Stomach (tissue), 9 donors: ENCODE results near the gene PRDM7. TPM values are rescaled to one million over a fixed set of nuclear protein-coding genes. Genes with fewer than 3 reads are reported as not detected.
"Not testable (repeated sequence)": the region's sequence is repeated elsewhere in the genome, so short reads cannot be mapped to it uniquely, and the experiment has no call there.

Experiments
- DNase-seq, 2 donors: peaks; one replicate each; pipeline versions ENCODE4 v3.0.0 to v3.0.0-alpha.2; 2013 to 2019
- H3K27ac ChIP-seq, 5 donors: fragments of 200-600 bp in 4 of 5; sonication (generic) in 4 of 5; one replicate each; pipeline ENCODE4 v1.5.1; 2013 to 2019; ENCODE audit warnings: mild to moderate bottlenecking in 1 of 5, moderate library complexity in 1 of 5
- H3K27me3 ChIP-seq, 3 donors: fragments of 200-600 bp; sonication (generic); one replicate each; pipeline ENCODE4 v1.5.1; 2017 to 2019; ENCODE audit warnings: mixed run types in 1 of 3
- H3K36me3 ChIP-seq, 4 donors: fragments of 200-600 bp; sonication (generic); 1 replicate in 3 of 4; 2 replicates in 1 of 4; pipeline ENCODE4 v1.5.1; 2016 to 2019
- H3K4me1 ChIP-seq, 4 donors: fragments of 200-600 bp; sonication (generic); one replicate each; pipeline ENCODE4 v1.5.1; 2016 to 2019
- H3K4me3 ChIP-seq, 4 donors: fragments of 200-600 bp; sonication (generic) in 3 of 4; one replicate each; pipeline ENCODE4 v1.5.1; 2016 to 2019; ENCODE audit warnings: mild to moderate bottlenecking in 1 of 4
- H3K9me3 ChIP-seq, 4 donors: fragments of 200-600 bp; sonication (generic); one replicate each; pipeline ENCODE4 v1.5.1; 2016 to 2019
- EP300 ChIP-seq: sonication (generic); formaldehyde crosslinking; IDR thresholded peaks from one replicate; pipeline ENCODE4 v1.6.1; 2017; ENCODE audit warnings: antibody characterized with exemption
- POLR2A ChIP-seq, 4 donors: fragments of 450-650 bp; IDR thresholded peaks; one replicate each; pipeline ENCODE4 v1.6.1; 2016; ENCODE audit warnings: antibody characterized with exemption in 4 of 4, control low read depth in 2 of 4, mild to moderate bottlenecking in 1 of 4, moderate library complexity in 1 of 4
- POLR2AphosphoS5 ChIP-seq, 3 donors: sonication (generic); formaldehyde crosslinking; IDR thresholded peaks; one replicate each; pipeline ENCODE4 v1.6.1; 2016; ENCODE audit warnings: antibody characterized with exemption in 3 of 3
- WGBS, 5 donors: extraction: QIAGEN DNeasy Blood & Tissue Kit in 3 of 5; methylation state at CpG; one replicate each; pipeline versions ENCODE4 v1.1.5 to v1.1.7; 2013 to 2018; 5-methylcytosine and 5-hydroxymethylcytosine counted together
- intact Hi-C: fragments of 100-400 bp; cut with DNase I; formaldehyde crosslinking; loops from one replicate; pipeline ENCODE4 v1.15.1; 2023; ENCODE audit warnings: low total_unique reads
- polyA plus RNA-seq, 3 donors: library from polyadenylated mRNA; stranded (reverse); fragments of 200-250 nt; gene quantifications; one replicate each; pipeline ENCODE4 v1.2.3, GENCODE V29; 2013
- total RNA-seq, 5 donors: library from RNA; depleted of rRNA; stranded (reverse); fragments of >200 nt; gene quantifications; one replicate each; pipeline versions ENCODE4 v1.1.0 to v1.2.3, GENCODE V29; 2014 to 2016
- TF ChIP-seq, protein P1 (sequence below), 7 experiments: fragments of 450-650 bp in 4 of 7; fragments of 200-600 bp in 3 of 7; sonication (generic) in 3 of 7; IDR thresholded peaks; one replicate each; pipeline ENCODE4 v1.5.1; 2016 to 2019; ENCODE audit warnings: antibody characterized with exemption in 7 of 7, control low read depth in 2 of 7, mild to moderate bottlenecking in 1 of 7
- donor health status: healthy with polysubstance abuse.
- donor health status: Bipolar disorder and iron deficiency.
- donor health status: healthy.

The PRDM7 gene
- total and polyA plus RNA-seq, 8 donors, result not detected

DNA sequence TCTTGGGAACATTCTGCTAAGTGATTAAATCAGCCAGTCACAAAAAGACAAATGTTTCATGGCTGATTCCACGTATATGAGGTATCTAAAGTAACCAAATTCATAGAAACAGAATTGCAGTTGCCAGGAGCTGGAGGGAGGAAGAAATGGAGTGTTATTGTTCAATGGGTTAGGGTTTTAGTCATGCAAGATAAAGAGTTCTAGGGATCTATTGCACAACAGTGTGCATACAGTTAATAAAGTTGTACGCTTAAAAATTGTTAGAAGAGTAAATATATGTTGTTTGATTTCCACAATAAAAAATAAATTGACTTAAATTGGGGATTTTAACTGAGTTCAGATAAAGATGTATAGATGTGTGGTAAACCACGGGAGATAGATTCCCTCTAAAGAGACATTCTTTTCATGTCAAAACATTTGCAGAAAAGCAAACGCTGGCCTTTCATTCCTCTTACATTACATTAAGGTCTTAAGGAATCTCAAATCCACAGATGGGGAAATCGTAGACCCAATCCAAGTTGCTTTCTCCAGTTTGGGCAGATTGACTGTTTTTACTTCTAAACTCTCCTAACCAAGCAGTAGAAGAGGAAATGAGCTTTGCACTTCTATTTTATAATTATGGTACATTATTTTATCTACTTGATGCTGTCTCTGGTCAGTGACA is 4.6 kb downstream of the PRDM7 start:
- peaks cover 0 to 5% (median 0%) of the 10 kb centered on the region in 3 donors for H3K27me3 ChIP-seq
- no peak for DNase-seq
- no peaks in the 10 kb centered on the region for H3K9me3 ChIP-seq
- WGBS, 5 donors, result 38 to 55% (median 42%) methylated on average over 5 of the region's 5 CpGs
- intact Hi-C loops, result no loop called here
- peaks cover 0 to 10% (median 7%) of the 10 kb centered on the region in 4 donors for H3K4me1 ChIP-seq
- TF ChIP-seq EP300 (no peak), POLR2AphosphoS5 (IDR thresholded peaks at IDR 0.05) (no peak), POLR2A (IDR thresholded peaks at IDR 0.05) (no peak)
- TF ChIP-seq, protein P1, sequence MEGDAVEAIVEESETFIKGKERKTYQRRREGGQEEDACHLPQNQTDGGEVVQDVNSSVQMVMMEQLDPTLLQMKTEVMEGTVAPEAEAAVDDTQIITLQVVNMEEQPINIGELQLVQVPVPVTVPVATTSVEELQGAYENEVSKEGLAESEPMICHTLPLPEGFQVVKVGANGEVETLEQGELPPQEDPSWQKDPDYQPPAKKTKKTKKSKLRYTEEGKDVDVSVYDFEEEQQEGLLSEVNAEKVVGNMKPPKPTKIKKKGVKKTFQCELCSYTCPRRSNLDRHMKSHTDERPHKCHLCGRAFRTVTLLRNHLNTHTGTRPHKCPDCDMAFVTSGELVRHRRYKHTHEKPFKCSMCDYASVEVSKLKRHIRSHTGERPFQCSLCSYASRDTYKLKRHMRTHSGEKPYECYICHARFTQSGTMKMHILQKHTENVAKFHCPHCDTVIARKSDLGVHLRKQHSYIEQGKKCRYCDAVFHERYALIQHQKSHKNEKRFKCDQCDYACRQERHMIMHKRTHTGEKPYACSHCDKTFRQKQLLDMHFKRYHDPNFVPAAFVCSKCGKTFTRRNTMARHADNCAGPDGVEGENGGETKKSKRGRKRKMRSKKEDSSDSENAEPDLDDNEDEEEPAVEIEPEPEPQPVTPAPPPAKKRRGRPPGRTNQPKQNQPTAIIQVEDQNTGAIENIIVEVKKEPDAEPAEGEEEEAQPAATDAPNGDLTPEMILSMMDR (IDR thresholded peaks at IDR 0.05), result no peak
- H3K36me3 ChIP-seq, result no peaks in the 10 kb centered on the region
- no peak overlapping the region for H3K4me3 ChIP-seq
- H3K27ac ChIP-seq, result no peak overlapping the region

DNA sequence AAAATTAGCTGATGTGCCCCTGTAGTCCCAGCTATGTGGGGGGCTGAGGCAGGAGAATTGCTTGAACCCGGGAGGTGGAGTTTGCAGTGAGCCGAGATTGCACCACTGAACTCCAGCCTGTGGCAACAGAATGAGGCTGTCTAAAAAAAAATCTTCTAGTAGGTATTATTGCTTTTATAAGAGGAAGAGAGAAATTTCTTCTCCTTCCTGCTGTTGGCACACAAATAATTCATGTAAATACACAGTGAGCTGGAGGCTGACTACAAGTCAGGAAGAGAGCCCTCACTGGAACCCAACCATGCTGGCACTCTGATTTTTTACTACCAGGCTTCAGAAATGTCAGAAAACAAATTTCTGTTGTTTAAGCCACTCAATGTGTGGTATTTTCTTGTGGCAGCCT is 6.7 kb downstream of the PRDM7 start:
- intact Hi-C loops, result no loop called here
- 51 to 75% (median 61%) methylated on average over 2 of the region's 2 CpGs for WGBS, 5 donors
- no peak for DNase-seq
- TF ChIP-seq, protein P1 (IDR thresholded peaks at IDR 0.05), result no peak
- no peak for TF ChIP-seq POLR2A (IDR thresholded peaks at IDR 0.05)
- no peak for TF ChIP-seq POLR2AphosphoS5 (IDR thresholded peaks at IDR 0.05)
- no peak overlapping the region for H3K27ac ChIP-seq
- no peaks in the 10 kb centered on the region for H3K36me3 ChIP-seq
- no peaks in the 10 kb centered on the region for H3K4me1 ChIP-seq
- no peak overlapping the region for H3K4me3 ChIP-seq
- peaks cover 0 to 14% (median 0%) of the 10 kb centered on the region in 3 donors for H3K27me3 ChIP-seq
- no peaks in the 10 kb centered on the region for H3K9me3 ChIP-seq

DNA sequence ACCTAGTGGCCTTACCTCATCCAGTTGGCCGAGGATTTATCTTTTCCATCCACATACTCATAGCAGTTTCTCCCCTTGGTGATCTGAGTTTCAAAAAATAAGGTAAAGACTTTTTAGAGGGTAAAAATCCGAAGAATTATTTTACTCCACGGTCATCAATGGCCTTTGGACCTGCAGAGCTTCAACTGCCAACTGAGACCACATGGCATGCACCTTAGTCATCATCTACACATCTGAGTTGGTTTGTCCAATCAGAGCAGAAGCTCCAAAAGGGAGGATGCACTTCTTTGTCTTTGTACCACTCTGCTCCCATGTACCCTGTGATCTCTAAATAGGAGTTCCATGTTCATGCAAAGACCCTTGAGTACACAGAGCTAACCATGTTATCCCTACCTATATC is 15.7 kb downstream of the PRDM7 start:
- no peaks in the 10 kb centered on the region for H3K36me3 ChIP-seq
- 58 to 73% (median 65%) methylated on average over 3 of the region's 3 CpGs for WGBS, 5 donors
- H3K4me3 ChIP-seq, result no peak overlapping the region
- DNase-seq, result no peak
- no peak overlapping the region for H3K27ac ChIP-seq
- peaks cover 0 to 10% (median 0%) of the 10 kb centered on the region in 3 donors for H3K27me3 ChIP-seq
- H3K4me1 ChIP-seq, result no peaks in the 10 kb centered on the region
- intact Hi-C loops, result no loop called here
- no peaks in the 10 kb centered on the region for H3K9me3 ChIP-seq
- TF ChIP-seq POLR2A (IDR thresholded peaks at IDR 0.05), result no peak

DNA sequence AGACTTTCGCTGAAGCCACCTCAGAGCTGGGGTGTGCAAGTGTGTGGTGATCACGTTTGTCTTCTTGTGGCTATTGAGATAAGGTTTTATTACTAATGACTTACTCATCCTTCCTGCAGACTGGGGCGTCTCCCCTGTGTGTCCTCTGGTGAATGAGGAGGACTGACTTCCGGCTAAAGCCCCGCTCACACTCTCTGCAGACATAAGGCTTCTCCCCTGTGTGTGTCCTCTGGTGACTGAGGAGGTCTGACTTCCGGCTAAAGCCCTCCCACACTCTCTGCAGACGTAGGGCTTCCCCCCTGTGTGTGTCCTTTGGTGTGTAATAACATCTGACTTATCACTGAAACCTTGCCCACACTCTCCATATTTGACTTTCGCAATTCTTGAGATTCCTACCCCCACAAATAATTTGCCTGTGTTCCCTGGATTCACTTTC is 19.4 kb downstream of the PRDM7 start:
- H3K4me3 ChIP-seq, result no peak overlapping the region
- intact Hi-C loops, result no loop called here
- H3K27me3 ChIP-seq, result peaks cover 0 to 7% (median 0%) of the 10 kb centered on the region in 3 donors
- no peaks in the 10 kb centered on the region for H3K4me1 ChIP-seq
- DNase-seq, result no peak
- H3K36me3 ChIP-seq, result no peaks in the 10 kb centered on the region
- no peak overlapping the region for H3K27ac ChIP-seq
- WGBS, 5 donors, result 44 to 54% (median 48%) methylated on average over 8 of the region's 8 CpGs
- H3K9me3 ChIP-seq, result peaks cover 6 to 24% (median 17%) of the 10 kb centered on the region in 4 donors
- TF ChIP-seq EP300 (no peak), POLR2AphosphoS5 (IDR thresholded peaks at IDR 0.05) (no peak), POLR2A (IDR thresholded peaks at IDR 0.05) (no peak)
- TF ChIP-seq, protein P1 (IDR thresholded peaks at IDR 0.05), result no peak

DNA sequence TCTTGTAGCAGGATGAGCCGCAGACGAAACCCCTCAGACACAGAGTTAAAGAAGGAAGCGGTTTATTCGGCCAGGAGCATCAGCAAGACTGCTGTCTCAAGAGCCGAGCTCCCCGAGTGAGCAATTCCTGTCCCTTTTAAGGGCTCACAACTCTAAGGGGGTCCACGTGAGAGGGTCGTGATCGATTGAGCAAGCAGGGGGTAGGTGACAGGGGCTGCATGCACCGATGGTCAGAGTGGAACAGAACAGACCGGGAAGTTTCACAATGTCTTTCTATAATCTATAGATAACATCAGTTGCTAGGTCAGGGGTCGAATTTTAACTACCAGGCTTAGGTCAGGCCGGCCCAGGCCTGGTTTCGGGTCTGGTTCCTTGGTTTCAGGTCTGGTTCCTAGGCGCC is 20.6 kb downstream of the PRDM7 start:
- 79 to 86% (median 82%) methylated on average over 15 of the region's 15 CpGs for WGBS, 5 donors
- H3K4me3 ChIP-seq, intact Hi-C loops, H3K36me3 ChIP-seq, H3K27ac ChIP-seq, H3K27me3 ChIP-seq, H3K4me1 ChIP-seq, DNase-seq: not testable (repeated sequence)
- H3K9me3 ChIP-seq, result peaks cover 6 to 24% (median 17%) of the 10 kb centered on the region in 4 donors
